Activated T-helper 2 cell treated with anti-CD3 and anti-CD28 coated beads, Interferon-gamma antibody, Interleukin-2, Interleukin-4, amounts not matched to agents 10 μg/mL and 5 μg/mL and 100 μg/mL, durations not matched to agents 14 hours and 24 hours and 36 hours (primary cell): ENCODE data around the gene ZNF620. TPM values are rescaled to one million over a fixed set of nuclear protein-coding genes. Genes with fewer than 3 reads are reported as not detected.
"Not testable (repeated sequence)": the region's sequence is repeated elsewhere in the genome, so short reads cannot be mapped to it uniquely, and the experiment has no call there.

Experiments used
- DNase-seq: peaks from one replicate; pipeline ENCODE4 v3.0.0; 2021; ENCODE audit warnings: low spot score
- H3K27ac Mint-ChIP-seq: one replicate; pipeline ENCODE4 v1.8.0; 2021; ENCODE audit warnings: mixed read lengths
- H3K27me3 Mint-ChIP-seq: one replicate; pipeline ENCODE4 v1.8.0; 2021; ENCODE audit warnings: low read depth, mixed read lengths
- H3K36me3 Mint-ChIP-seq: one replicate; pipeline ENCODE4 v1.8.0; 2021; ENCODE audit warnings: low read depth, mixed read lengths
- H3K4me1 Mint-ChIP-seq: one replicate; pipeline ENCODE4 v1.8.0; 2021; ENCODE audit warnings: low read depth, mixed read lengths
- H3K4me3 Mint-ChIP-seq: one replicate; pipeline ENCODE4 v1.8.0; 2021; ENCODE audit warnings: low read depth, mild to moderate bottlenecking, moderate library complexity, mixed read lengths
- H3K9me3 Mint-ChIP-seq: one replicate; pipeline ENCODE4 v1.8.0; 2021; ENCODE audit warnings: mixed read lengths
- intact Hi-C: fragments of 100-400 bp; cut with micrococcal nuclease; formaldehyde crosslinking; loops from one replicate; pipeline ENCODE4 v1.15.1; 2023
- total RNA-seq: library from RNA; stranded (reverse); gene quantifications from 2 replicates; pipeline ENCODE4 v1.2.3, GENCODE V29; 2022

ZNF620 gene
- total RNA-seq = 6.3 and 6.7 TPM in 2 replicates

GRCh38 chr3:40505599-40506462 lies at the start of gene ZNF620:
Gene ZNF620, plus strand, starts transcription at chr3:40506039. Its CDS starts 314 bp downstream, at chr3:40506353.
- DNase-seq = peak; percentile 28
- Mint-ChIP-seq H3K27me3 (no peaks in the 10 kb centered on the region), H3K4me3 (peak within 1 kb of the TSS; percentile 87), H3K4me1 (peaks cover 24% of the 10 kb centered on the region), H3K27ac (peak within 1 kb of the TSS; percentile 75), H3K36me3 (peaks cover 26% of the 10 kb centered on the region), H3K9me3 (no peaks in the 10 kb centered on the region)
- intact Hi-C loops = loop anchor here (1.0 kb wide), 1 partner anchor 18 kb away; the partner anchor contains the start of gene ZNF621

- no peaks in the 10 kb centered on the region for H3K27me3 Mint-ChIP-seq
- intact Hi-C loops = loop anchor here (2.0 to 10.0 kb wide), 2 partner anchors 742 to 1638 kb away; partner anchors contain the start of genes CTNNB1 and TRAK1
- DNase-seq = no peak
- peaks cover 32% of the 10 kb centered on the region for H3K36me3 Mint-ChIP-seq
- H3K9me3 Mint-ChIP-seq = no peaks in the 10 kb centered on the region
- H3K4me3 Mint-ChIP-seq = peak overlapping the region; percentile 89
- peak overlapping the region; percentile 93 for H3K27ac Mint-ChIP-seq
- H3K4me1 Mint-ChIP-seq = peaks cover 40% of the 10 kb centered on the region
These were observed 49.4 kb upstream of the ZNF620 start for GRCh38 chr3:40456279-40456939.

GRCh38 chr3:40456940-40457823 lies 48.7 kb upstream of the ZNF620 start, which contains the start of gene RPL14:
Gene RPL14, plus strand, starts transcription at chr3:40457339. Its CDS starts 133 bp downstream, at chr3:40457472.
- intact Hi-C loops = loop anchor here (1.0 to 10.0 kb wide), 3 partner anchors 67 to 1638 kb away; partner anchors contain the start of genes CTNNB1, TRAK1 and ZNF621

GRCh38 chr3:40458473-40458872 lies 47.4 kb upstream of the ZNF620 start:
- Mint-ChIP-seq H3K4me1 (peaks cover 38% of the 10 kb centered on the region), H3K9me3 (no peaks in the 10 kb centered on the region), H3K27ac (peak overlapping the region; percentile 93), H3K36me3 (peaks cover 52% of the 10 kb centered on the region), H3K4me3 (peak overlapping the region; percentile 89), H3K27me3 (no peaks in the 10 kb centered on the region)
- intact Hi-C loops = loop anchor here (10.0 kb wide), 1 partner anchor 1636 kb away; the partner anchor contains the start of gene TRAK1
- DNase-seq = no peak

More at GRCh38 chr3:40456940-40457823, 48.7 kb upstream of the ZNF620 start, which contains the start of gene RPL14:
- Mint-ChIP-seq H3K27ac (peak within 1 kb of the TSS; percentile 93), H3K27me3 (no peaks in the 10 kb centered on the region), H3K9me3 (no peaks in the 10 kb centered on the region), H3K4me1 (peaks cover 41% of the 10 kb centered on the region), H3K36me3 (peaks cover 40% of the 10 kb centered on the region), H3K4me3 (peak within 1 kb of the TSS; percentile 89)
- DNase-seq = peak; percentile 93

GRCh38 chr3:40460481-40460880 lies 45.4 kb upstream of the ZNF620 start:
- H3K27ac Mint-ChIP-seq, intact Hi-C loops, H3K27me3 Mint-ChIP-seq, H3K4me3 Mint-ChIP-seq, H3K9me3 Mint-ChIP-seq, DNase-seq: not testable (repeated sequence)
- peaks cover 52% of the 10 kb centered on the region for H3K4me1 Mint-ChIP-seq
- peaks cover 72% of the 10 kb centered on the region for H3K36me3 Mint-ChIP-seq

GRCh38 chr3:40461161-40461560 lies 44.7 kb upstream of the ZNF620 start:
- Mint-ChIP-seq H3K9me3 (no peaks in the 10 kb centered on the region), H3K36me3 (peaks cover 79% of the 10 kb centered on the region), H3K4me1 (peaks cover 47% of the 10 kb centered on the region), H3K4me3 (no peak overlapping the region), H3K27ac (no peak overlapping the region), H3K27me3 (no peaks in the 10 kb centered on the region)
- DNase-seq = no peak
- intact Hi-C loops = no loop called here

GRCh38 chr3:40462838-40463237 lies 43.0 kb upstream of the ZNF620 start:
- DNase-seq, H3K27me3 Mint-ChIP-seq, intact Hi-C loops, H3K9me3 Mint-ChIP-seq, H3K4me3 Mint-ChIP-seq, H3K27ac Mint-ChIP-seq: not testable (repeated sequence)
- H3K4me1 Mint-ChIP-seq = peaks cover 45% of the 10 kb centered on the region
- H3K36me3 Mint-ChIP-seq = peaks cover 84% of the 10 kb centered on the region

GRCh38 chr3:40463579-40463978 lies 42.3 kb upstream of the ZNF620 start:
- Mint-ChIP-seq H3K27ac (no peak overlapping the region), H3K36me3 (peaks cover 81% of the 10 kb centered on the region), H3K4me1 (peaks cover 38% of the 10 kb centered on the region), H3K4me3 (no peak overlapping the region), H3K9me3 (no peaks in the 10 kb centered on the region), H3K27me3 (no peaks in the 10 kb centered on the region)
- intact Hi-C loops = no loop called here
- no peak for DNase-seq

- no peaks in the 10 kb centered on the region for H3K9me3 Mint-ChIP-seq
- H3K27ac Mint-ChIP-seq = peak overlapping the region; percentile 56
- H3K4me1 Mint-ChIP-seq = peaks cover 31% of the 10 kb centered on the region
- DNase-seq = no peak
- no peaks in the 10 kb centered on the region for H3K27me3 Mint-ChIP-seq
- no peak overlapping the region for H3K4me3 Mint-ChIP-seq
- peaks cover 74% of the 10 kb centered on the region for H3K36me3 Mint-ChIP-seq
- intact Hi-C loops = no loop called here
These were observed 41.3 kb upstream of the ZNF620 start for GRCh38 chr3:40464339-40465110.

- H3K4me1 Mint-ChIP-seq = peaks cover 31% of the 10 kb centered on the region
- intact Hi-C loops = no loop called here
- H3K27ac Mint-ChIP-seq = peak overlapping the region; percentile 4
- H3K4me3 Mint-ChIP-seq = no peak overlapping the region
- no peak for DNase-seq
- H3K27me3 Mint-ChIP-seq = no peaks in the 10 kb centered on the region
- peaks cover 73% of the 10 kb centered on the region for H3K36me3 Mint-ChIP-seq
- no peaks in the 10 kb centered on the region for H3K9me3 Mint-ChIP-seq
These were observed 40.8 kb upstream of the ZNF620 start for GRCh38 chr3:40465111-40465407.

GRCh38 chr3:40465456-40465855 lies 40.4 kb upstream of the ZNF620 start:
- Mint-ChIP-seq H3K4me3 (no peak overlapping the region), H3K36me3 (peaks cover 69% of the 10 kb centered on the region), H3K4me1 (peaks cover 28% of the 10 kb centered on the region), H3K27me3 (no peaks in the 10 kb centered on the region), H3K27ac (peak overlapping the region; percentile 4), H3K9me3 (no peaks in the 10 kb centered on the region)
- no peak for DNase-seq
- intact Hi-C loops = no loop called here
